Activated T-cell treated with anti-CD3 and anti-CD28 coated beads for 24 hours (primary cell): ENCODE measurements around the gene NUB1.

Experiments used
- DNase-seq: peaks from one replicate; pipeline ENCODE4 v3.0.0-alpha.2; 2020; ENCODE audit warnings: low read depth

The NUB1 gene

GRCh38 chr7:151377406-151377805, 35.8 kb downstream of the NUB1 start:
- no peak for DNase-seq

DNA sequence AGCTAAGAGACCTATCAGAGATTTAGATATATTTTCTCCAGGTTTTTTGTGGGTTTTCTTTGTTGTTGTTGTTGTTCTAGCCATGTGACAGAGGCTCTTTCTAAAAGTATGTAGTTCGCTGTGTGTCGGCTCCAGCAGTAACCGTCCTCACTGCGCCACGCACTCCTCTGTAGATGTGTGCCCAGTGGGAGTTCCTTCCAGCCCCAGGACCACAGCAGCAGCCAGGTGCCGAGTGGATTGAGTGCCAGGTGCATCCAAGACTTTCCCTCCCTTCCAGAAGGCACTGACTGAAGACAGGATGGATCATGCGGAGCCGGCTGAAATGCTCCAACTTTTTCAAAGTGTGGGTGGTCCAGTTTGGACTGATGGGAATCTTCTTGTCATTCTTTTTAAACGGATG, 36.4 kb downstream of the NUB1 start:
- DNase-seq = no peak

- no peak for DNase-seq
These were observed 37.0 kb downstream of the NUB1 start for GRCh38 chr7:151378496-151379192.

- DNase-seq = no peak
These were observed 37.5 kb downstream of the NUB1 start for GRCh38 chr7:151379193-151379520.

GRCh38 chr7:151379534-151380198, 38.1 kb downstream of the NUB1 start:
- DNase-seq = no peak

DNA sequence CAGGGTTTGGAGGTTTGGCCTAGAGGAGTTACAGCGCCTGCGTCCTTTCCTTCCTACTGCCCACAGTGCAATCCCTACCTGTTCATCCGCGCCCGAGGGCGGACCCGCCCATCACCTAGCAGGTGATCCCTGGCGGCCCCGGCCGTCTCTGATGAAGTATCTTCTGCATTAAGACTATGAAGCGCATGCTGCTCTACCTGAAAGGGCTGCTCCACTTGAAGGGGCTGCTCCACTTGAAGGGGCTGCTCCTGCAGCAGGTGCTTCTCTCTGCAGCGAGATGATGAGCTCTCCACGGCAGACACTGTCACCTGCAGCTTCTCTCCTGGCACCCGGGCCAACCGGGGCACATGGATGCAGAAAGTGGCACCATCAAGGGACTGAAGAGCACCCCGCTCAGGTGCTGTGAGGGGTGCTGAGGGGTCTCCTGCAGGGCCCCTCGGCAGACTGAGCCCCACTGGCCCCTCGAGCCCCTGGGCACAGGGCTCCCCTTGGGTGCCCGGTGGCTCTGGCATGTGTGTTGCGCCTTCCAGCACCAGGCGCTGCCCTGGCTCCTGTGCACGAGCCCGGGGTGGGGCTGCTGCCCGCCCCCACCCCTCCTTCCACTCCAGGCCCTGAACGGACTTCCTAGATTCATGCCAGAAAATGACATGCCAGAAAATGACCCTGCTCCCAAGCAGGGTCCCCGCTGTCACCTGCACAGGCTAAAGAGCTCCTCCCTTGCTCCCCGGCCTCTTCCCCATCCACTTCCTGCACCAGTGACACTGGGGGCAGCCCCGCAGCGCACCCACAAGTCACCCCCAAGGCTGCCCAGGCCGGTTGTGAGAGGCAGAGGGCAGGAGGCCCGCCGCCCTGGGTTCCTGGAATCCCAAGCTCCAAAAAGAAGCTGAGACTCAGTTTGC, 38.8 kb downstream of the NUB1 start:
- DNase-seq = no peak

- DNase-seq = no peak
These were observed 39.4 kb downstream of the NUB1 start for GRCh38 chr7:151381098-151381347.

DNA sequence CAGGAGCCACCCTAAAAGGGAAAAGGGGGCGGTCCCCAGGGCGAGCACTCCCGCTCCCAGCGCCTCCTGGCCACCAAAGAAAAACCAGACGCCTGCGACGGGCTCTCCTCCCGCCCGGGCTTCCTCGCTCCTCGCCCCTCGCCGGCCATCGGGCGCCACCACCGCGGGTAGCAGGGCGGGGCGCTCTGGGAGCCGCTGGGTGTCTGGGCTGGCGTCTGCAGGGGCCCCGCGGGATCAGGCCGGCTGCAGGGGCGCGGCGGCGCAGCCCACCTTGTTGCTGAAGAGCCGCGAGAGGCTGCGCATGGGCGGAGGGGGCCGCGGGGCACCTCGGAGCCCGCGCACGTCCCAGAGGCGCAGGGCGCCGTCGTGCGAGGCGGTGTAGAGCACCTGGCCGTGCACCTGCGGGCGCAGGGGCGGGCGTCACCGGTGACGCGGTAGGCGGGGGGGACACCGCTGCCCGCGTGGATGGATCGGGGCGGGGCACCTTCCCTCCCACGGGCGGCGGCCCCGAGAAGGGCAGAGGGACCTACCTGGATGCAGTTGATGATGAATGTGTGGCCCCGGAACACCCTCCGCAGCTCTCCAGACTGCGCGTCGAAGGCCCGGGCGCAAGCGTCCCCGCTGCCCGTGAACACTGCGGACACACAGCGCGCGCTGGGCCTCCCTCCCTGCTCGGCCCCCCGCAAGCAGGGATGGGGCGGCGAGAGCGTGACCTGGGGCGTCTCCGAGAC, 39.9 kb downstream of the NUB1 start:
- peak; percentile 7 for DNase-seq

- no peak for DNase-seq
These were observed 40.7 kb downstream of the NUB1 start for GRCh38 chr7:151382079-151382885.

DNA sequence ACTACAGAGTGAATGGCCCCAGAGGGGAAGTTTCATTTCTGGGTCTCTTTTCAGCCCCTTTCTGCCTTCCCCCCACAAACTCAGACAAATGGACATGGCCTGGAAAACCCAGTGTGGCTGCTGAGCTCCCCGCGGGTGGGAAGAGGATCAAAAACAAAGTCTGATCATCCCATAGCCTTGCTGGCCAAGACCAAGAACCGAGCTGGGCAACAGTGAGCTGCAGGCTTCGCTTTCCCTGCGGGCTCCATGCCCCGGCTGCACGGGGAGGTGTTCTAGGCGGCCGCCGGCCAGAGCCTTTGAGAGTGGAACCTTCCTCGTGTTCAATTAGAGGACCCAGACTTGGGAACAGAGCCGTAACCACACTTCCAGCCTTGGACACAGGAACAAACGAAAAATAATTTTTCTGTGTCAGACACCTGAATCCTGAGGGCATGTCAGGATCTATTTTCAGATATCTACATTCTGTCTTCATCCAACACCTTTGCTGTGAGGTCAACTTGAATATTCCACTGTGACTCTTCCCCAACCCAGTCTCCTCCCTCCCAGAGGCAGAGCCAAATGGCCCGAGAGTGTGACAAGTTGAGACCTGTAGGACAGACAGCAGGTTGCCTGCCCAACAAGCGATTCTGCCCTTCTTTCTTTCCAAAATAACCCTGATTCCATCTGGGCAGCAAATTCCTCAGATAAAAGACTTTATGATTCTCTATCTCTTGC, 42.2 kb downstream of the NUB1 start:
- no peak for DNase-seq

- no peak for DNase-seq
These were observed 42.7 kb downstream of the NUB1 start for GRCh38 chr7:151384352-151384697.

GRCh38 chr7:151384776-151385625, 43.4 kb downstream of the NUB1 start:
- no peak for DNase-seq

DNA sequence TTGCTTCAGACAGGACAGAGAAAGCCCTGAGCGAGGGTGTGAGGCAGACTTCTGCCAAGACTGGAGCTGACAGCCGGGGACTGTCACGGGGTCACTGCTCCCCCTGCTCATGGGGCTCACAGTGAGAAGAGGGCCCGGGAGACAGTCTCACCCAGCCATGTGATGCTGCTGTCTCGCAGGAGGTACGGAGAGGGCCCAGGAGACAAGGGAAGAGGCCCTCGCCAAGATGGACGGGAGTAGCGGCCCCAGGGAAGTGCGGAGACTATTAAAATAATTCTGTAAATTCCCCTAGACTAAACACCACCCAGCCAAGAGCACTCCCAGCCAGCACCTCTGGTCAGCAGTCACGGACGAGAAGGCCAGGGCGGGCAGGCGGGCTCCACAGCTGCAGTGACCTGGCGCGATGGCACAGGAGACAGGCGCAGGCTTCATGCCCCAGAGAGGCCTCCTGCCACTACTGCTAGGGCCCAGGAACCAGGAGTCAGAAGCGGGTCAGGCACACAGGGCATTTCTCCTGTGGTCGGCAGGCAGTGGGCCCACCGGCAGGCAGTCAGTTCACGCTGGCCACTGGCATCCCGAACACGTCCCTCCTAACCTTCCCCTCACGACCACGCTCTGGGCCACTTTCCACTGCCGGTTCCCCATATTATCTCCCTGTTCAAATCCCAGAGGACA, 44.2 kb downstream of the NUB1 start:
- no peak for DNase-seq

- no peak for DNase-seq
These were observed 44.9 kb downstream of the NUB1 start for GRCh38 chr7:151386301-151387160.

GRCh38 chr7:151387161-151388006, 45.8 kb downstream of the NUB1 start:
- no peak for DNase-seq

DNA sequence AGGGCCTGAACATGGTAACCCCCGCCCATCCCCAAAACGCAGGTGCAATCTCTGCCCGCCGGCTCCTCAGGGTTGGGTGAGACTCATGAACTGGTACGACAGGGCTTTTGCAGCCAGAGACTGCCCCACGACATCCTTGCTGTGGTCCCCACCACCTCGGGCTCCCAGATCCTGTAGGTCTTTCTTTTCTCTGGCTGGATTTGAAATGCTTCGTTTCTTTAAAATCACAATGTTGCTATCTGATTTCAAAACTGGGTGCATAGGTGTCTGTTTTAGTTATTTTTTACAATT, 46.3 kb downstream of the NUB1 start:
- DNase-seq = no peak

GRCh38 chr7:151388430-151388829, 46.8 kb downstream of the NUB1 start:
- no peak for DNase-seq
